ENCODE data around the gene SLC6A13. TPM values are rescaled to one million over a fixed set of nuclear protein-coding genes. Genes with fewer than 3 reads are reported as not detected.

SLC6A13 gene
- total and polyA plus RNA-seq, 2 of the 13 experiments (the other 11 are each of a cell fraction or from before 2014, with no cell fraction given): 0.05 to 0.15 TPM

DNA sequence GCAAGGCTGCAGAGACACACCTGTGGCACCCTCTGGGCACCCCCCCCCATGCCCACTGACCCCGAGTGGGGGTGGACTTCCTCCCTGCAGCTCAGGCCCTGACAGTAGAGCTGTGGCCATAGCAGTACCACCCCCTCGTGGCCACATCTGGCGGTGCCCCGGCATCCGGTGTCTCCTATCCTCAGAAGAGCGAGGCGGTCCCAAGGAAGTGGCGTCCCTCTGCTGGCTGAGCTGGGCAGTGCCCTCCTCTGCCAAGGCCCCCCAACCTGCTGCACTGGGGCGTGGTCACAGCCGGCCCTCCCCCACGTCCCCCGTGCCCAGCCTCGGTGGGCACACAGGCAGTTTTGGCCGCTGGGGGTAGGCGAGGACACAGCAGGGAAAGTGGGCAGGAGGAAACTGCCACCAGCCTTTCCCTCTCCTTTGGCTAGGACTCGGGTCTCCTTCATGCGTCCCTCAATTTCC lies 42.7 kb downstream of the SLC6A13 start (continued):
- TF ChIP-seq, protein P1, sequence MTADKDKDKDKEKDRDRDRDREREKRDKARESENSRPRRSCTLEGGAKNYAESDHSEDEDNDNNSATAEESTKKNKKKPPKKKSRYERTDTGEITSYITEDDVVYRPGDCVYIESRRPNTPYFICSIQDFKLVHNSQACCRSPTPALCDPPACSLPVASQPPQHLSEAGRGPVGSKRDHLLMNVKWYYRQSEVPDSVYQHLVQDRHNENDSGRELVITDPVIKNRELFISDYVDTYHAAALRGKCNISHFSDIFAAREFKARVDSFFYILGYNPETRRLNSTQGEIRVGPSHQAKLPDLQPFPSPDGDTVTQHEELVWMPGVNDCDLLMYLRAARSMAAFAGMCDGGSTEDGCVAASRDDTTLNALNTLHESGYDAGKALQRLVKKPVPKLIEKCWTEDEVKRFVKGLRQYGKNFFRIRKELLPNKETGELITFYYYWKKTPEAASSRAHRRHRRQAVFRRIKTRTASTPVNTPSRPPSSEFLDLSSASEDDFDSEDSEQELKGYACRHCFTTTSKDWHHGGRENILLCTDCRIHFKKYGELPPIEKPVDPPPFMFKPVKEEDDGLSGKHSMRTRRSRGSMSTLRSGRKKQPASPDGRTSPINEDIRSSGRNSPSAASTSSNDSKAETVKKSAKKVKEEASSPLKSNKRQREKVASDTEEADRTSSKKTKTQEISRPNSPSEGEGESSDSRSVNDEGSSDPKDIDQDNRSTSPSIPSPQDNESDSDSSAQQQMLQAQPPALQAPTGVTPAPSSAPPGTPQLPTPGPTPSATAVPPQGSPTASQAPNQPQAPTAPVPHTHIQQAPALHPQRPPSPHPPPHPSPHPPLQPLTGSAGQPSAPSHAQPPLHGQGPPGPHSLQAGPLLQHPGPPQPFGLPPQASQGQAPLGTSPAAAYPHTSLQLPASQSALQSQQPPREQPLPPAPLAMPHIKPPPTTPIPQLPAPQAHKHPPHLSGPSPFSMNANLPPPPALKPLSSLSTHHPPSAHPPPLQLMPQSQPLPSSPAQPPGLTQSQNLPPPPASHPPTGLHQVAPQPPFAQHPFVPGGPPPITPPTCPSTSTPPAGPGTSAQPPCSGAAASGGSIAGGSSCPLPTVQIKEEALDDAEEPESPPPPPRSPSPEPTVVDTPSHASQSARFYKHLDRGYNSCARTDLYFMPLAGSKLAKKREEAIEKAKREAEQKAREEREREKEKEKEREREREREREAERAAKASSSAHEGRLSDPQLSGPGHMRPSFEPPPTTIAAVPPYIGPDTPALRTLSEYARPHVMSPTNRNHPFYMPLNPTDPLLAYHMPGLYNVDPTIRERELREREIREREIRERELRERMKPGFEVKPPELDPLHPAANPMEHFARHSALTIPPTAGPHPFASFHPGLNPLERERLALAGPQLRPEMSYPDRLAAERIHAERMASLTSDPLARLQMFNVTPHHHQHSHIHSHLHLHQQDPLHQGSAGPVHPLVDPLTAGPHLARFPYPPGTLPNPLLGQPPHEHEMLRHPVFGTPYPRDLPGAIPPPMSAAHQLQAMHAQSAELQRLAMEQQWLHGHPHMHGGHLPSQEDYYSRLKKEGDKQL (CRISPR knock-in tag; IDR thresholded peaks at IDR 0.05; ENCODE audit: low read depth): no peak
- TF ChIP-seq NCOA2 (CRISPR knock-in tag; IDR thresholded peaks at IDR 0.05) (no peak), NFYB (CRISPR knock-in tag; IDR thresholded peaks at IDR 0.05) (no peak), ZKSCAN8 (CRISPR knock-in tag; IDR thresholded peaks at IDR 0.05; ENCODE audit: borderline replicate concordance) (no peak), EHMT2 (IDR thresholded peaks at IDR 0.05; ENCODE audit: borderline replicate concordance, low read depth, low read length) (no peak), HOXA3 (CRISPR knock-in tag; IDR thresholded peaks at IDR 0.05) (peak; percentile 31; the same call in 1 of the 2 replicates), NR2F6 (IDR thresholded peaks at IDR 0.05) (no peak), NR2F6 (CRISPR knock-in tag; IDR thresholded peaks at IDR 0.05) (peak; percentile 51; the same call in 1 of the 2 replicates), ZNF891 (CRISPR knock-in tag; IDR thresholded peaks at IDR 0.05) (no peak), ZFP82 (CRISPR knock-in tag; IDR thresholded peaks at IDR 0.05; ENCODE audit: borderline replicate concordance) (no peak), ELF3 (CRISPR knock-in tag; IDR thresholded peaks at IDR 0.05) (peak; percentile 48), ZNF7 (CRISPR knock-in tag; IDR thresholded peaks at IDR 0.05) (no peak), ZNF335 (CRISPR knock-in tag; IDR thresholded peaks at IDR 0.05) (0 out of 2 replicates have a peak, but pooled peaks have one; percentile 45), XRCC5 (optimal IDR thresholded peaks at IDR 0.05; ENCODE audit: low read length) (peak; percentile 95), CBX5 (CRISPR knock-in tag; IDR thresholded peaks at IDR 0.05; ENCODE audit: borderline replicate concordance) (peak; percentile 86), KDM4B (CRISPR knock-in tag; IDR thresholded peaks at IDR 0.05) (peak; percentile 72; the same call in 1 of the 2 replicates), RARA (CRISPR knock-in tag; IDR thresholded peaks at IDR 0.05) (0 out of 2 replicates have a peak, but pooled peaks have one; percentile 23), HDAC6 (IDR thresholded peaks at IDR 0.05; ENCODE audit: low read depth, low read length) (no peak), SAFB2 (CRISPR knock-in tag; IDR thresholded peaks at IDR 0.05; ENCODE audit: borderline replicate concordance, low read depth) (no peak), ZEB1 (IDR thresholded peaks at IDR 0.05; ENCODE audit: insufficient replicate concordance, low read depth) (no peak), ZNF777 (CRISPR knock-in tag; IDR thresholded peaks at IDR 0.05) (no peak)
- TF ChIP-seq, protein P2, sequence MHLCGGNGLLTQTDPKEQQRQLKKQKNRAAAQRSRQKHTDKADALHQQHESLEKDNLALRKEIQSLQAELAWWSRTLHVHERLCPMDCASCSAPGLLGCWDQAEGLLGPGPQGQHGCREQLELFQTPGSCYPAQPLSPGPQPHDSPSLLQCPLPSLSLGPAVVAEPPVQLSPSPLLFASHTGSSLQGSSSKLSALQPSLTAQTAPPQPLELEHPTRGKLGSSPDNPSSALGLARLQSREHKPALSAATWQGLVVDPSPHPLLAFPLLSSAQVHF (CRISPR knock-in tag; IDR thresholded peaks at IDR 0.05): no peak
- TF ChIP-seq, protein P3, sequence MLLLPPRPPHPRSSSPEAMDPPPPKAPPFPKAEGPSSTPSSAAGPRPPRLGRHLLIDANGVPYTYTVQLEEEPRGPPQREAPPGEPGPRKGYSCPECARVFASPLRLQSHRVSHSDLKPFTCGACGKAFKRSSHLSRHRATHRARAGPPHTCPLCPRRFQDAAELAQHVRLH (CRISPR knock-in tag; IDR thresholded peaks at IDR 0.05; ENCODE audit: borderline replicate concordance, low read depth): 0 out of 2 replicates have a peak, but pooled peaks have one; percentile 36
- TF ChIP-seq, protein P4, sequence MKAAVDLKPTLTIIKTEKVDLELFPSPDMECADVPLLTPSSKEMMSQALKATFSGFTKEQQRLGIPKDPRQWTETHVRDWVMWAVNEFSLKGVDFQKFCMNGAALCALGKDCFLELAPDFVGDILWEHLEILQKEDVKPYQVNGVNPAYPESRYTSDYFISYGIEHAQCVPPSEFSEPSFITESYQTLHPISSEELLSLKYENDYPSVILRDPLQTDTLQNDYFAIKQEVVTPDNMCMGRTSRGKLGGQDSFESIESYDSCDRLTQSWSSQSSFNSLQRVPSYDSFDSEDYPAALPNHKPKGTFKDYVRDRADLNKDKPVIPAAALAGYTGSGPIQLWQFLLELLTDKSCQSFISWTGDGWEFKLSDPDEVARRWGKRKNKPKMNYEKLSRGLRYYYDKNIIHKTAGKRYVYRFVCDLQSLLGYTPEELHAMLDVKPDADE (CRISPR knock-in tag; IDR thresholded peaks at IDR 0.05): no peak
- TF ChIP-seq, protein P5, sequence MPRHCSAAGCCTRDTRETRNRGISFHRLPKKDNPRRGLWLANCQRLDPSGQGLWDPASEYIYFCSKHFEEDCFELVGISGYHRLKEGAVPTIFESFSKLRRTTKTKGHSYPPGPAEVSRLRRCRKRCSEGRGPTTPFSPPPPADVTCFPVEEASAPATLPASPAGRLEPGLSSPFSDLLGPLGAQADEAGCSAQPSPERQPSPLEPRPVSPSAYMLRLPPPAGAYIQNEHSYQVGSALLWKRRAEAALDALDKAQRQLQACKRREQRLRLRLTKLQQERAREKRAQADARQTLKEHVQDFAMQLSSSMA (CRISPR knock-in tag; IDR thresholded peaks at IDR 0.05): no peak
